ENCODE results near the gene NKAIN1.
"Not testable (repeated sequence)": the region's sequence is repeated elsewhere in the genome, so short reads cannot be mapped to it uniquely, and the experiment has no call there.

NKAIN1 gene

DNA sequence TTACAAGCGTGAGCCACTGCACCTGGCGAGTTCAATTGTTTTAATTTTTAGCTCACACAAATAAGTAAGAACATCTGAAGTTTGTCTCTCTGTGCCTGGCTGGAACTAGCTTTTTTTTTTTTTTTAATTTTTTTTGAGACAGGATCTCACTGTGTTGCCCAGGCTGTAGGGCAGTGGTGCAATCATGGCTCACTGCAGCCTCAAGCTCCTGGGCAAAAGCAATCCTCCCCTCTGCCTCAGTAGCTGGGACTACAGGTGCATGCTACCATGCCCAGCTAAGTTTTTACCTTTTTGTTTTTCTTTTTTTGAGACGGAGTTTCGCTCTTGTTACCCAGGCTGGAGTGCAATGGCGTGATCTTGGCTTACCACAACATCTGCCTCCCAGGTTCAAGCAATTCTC, 7.9 kb downstream of the NKAIN1 start:
- no peak for DNase-seq

DNA sequence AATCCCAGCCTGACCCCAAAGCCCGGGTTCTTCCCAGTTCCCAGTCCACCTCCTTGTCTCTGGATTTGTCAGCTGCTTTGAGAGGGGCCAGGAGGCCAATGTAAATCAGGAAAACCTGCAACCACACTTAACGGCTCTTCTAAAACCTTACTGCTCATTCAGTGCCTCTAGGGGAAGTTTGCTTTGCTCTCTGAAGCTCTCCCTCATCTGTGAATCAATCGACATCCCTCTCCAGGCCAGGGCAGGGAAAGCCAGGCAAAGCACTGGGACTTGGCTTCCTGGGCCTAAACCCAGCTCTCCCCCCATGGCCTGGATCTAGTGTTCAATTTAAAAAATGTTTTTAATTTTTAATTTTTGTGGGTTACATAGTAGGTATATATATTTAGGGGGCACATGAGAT, 9.3 kb downstream of the NKAIN1 start:
- DNase-seq, result no peak

GRCh38 chr1:31228986-31229385, 10.7 kb downstream of the NKAIN1 start:
- DNase-seq, result no peak

DNA sequence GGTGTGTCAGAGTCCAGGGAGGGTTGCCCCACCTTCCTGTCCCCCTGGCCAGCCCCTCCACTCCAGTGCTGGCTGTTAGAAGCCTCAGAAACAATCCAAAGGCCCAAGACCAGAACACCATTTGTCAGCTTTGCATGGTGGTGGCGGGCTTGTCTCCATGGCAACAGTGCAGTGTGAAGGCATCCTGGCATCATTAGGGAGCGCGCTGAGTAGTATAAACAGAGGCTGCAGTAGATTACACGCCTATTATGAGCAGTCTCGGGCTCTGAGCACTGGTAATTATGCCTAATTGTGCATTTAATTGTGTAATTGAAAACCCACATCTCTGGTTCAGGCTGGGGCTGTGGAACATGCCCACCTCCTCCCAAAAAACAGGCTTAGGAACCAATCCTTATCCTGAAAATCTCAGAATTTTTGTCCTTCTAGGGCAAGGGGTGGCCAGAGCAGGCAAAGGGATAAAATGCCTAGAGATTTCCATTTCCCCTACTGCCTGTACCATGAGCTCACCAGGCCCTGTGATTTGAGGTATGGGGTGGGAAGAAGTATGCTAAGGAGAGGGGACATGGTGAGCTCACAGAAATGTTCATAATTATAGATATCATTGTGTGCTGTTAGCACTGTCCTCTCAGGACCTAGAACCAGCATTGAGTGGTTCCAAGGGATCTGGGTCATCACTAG, 11.7 kb downstream of the NKAIN1 start:
- peak; percentile 49 for DNase-seq

GRCh38 chr1:31224068-31224467, 15.6 kb downstream of the NKAIN1 start:
- no peak for DNase-seq

DNA sequence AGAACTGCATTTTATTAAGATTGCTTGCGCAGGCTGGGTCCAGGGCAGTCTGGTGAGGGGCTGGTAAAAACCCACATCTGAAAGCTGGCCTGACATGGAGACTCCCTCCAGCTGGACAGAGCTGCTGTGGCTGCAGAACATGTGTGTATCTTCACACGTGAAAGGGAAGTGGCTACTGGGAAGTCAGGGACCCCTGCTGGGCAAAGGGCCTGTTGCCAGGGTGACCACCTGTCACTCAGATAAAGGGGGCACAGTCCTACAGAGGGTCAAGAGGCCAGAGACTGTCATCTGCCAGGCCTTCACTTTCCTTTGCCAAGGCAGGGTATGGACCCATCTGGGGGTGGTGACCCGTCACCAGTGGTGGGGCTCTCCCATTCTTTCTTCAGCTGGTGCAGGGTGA, 17.5 kb downstream of the NKAIN1 start:
- no peak for DNase-seq

GRCh38 chr1:31221072-31221471, 18.6 kb downstream of the NKAIN1 start:
- no peak for DNase-seq

DNA sequence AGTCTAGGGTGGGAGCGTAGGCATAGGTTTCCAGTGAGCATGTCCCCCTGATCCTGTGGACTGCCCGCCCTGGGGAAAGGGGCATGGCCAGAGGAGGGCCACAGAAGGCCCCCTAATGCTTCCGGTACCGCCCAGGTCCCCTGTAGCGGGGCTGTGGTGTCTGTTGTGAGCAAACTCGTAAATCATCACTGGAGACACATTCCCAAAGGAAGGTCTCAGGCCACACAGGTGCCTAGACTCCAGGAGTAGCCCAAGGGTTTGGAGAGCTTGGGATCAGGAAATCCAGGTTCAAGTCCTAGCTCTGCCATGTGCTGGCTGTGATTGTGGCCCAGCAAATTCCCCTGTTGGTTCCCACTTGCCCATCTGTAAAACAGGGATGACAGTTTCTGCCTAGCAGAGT, 20.2 kb downstream of the NKAIN1 start:
- no peak for DNase-seq

DNA sequence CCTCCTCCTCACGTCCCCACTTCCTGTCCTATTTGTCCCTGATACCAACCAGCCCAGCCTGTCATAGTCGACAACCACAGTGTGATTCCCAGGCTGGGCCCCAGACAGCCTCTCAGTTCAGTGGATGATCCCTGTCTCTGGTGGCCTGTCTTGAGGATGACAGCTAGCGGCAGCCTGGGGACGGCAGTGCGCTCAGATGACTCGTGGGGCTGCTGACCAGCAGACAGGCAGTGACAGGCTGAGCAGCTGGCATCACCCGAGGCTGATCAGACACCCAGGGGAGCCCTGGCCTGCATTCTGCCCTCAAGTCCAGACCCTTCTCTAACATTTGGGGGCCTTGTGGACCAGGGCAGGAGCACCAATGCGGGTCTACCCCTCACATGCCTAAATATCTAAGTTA, 21.0 kb downstream of the NKAIN1 start:
- DNase-seq, result no peak

DNA sequence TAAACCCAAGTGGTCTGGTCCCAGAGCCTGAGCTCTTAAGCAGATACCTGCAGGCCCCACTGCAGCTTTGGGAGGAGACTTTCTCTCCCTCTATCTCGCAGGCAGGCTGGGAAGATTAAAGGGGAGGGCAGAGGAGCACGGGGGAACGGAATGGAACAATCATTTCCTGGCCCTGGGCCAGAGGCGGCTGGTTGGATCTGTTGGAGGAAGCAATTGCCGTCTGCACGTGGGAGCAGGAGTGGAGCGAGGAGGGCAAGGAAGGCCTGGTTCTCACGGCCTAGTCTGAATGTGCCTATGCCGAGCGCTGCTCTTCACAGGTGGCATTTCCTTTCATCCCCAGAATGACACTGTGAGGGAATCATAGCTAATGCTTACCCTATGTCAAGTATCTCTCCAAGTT, 23.7 kb downstream of the NKAIN1 start:
- peak; percentile 73 for DNase-seq

GRCh38 chr1:31215065-31215570, 24.6 kb downstream of the NKAIN1 start:
- no peak for DNase-seq

- no peak for DNase-seq
Observed at GRCh38 chr1:31214316-31215064, 25.2 kb downstream of the NKAIN1 start.

- no peak for DNase-seq
Observed at GRCh38 chr1:31208361-31208945, 31.2 kb downstream of the NKAIN1 start.

DNA sequence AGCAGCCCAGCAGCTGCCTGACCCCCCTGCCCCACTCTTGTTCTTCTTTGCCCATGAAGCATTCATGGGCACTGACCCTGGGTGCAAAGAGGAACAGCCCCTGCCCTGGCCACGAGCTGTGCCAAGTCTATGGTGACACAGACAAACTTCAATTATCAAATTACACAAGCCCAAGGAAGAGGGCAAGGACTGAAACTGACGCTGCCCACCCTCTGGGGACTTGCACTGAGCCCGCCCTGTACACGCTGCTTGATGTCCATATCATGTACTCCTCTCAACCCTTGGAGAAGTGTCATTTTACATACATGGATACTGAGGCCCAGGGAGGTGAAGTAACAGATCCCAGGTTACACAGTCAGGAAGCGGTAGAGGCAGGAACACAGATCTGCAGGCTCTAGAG, 32.1 kb downstream of the NKAIN1 start:
- DNase-seq, result no peak

DNA sequence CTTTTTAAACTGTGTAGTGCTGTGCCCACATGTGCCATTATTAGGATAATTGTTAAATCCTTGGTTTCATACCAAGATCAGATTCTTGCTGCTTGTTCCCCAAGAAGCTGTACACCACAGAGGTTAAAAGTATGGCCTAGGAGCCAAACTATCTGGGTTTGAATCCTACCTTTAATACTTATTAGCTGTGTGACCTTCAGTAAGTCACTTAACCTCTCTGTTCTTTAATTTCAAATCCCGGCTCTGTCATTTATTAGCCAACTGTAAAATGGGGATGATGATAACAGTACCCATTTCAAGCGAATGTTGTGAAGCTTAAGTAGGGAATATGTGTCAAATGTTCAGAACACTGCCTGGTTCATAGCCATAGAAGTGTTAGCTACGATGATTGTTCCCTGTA, 32.6 kb downstream of the NKAIN1 start:
- no peak for DNase-seq

GRCh38 chr1:31203215-31203614, 36.5 kb downstream of the NKAIN1 start:
- DNase-seq, result no peak

- DNase-seq, result no peak
Observed at GRCh38 chr1:31201931-31202360, 37.7 kb downstream of the NKAIN1 start.

DNA sequence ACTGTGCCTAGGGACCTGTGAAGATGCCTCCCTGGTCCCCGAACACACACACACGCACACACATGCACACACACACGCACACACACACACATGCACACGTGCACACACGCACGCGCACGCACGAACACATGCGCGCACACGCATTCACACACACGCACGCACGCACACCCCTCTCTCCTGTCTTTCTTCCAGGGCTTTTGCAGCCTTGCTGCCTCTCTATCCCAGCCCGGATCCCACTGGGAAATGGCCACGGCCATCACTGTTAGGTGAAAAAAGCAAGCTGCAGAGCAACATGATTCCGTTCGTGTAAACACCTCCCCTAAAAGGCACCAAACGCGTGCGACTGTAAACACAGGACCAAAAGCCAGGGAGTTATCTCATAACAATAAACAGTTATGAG, 39.7 kb downstream of the NKAIN1 start:
- no peak for DNase-seq

- no peak for DNase-seq
Observed at GRCh38 chr1:31199236-31199790, 40.4 kb downstream of the NKAIN1 start.

DNA sequence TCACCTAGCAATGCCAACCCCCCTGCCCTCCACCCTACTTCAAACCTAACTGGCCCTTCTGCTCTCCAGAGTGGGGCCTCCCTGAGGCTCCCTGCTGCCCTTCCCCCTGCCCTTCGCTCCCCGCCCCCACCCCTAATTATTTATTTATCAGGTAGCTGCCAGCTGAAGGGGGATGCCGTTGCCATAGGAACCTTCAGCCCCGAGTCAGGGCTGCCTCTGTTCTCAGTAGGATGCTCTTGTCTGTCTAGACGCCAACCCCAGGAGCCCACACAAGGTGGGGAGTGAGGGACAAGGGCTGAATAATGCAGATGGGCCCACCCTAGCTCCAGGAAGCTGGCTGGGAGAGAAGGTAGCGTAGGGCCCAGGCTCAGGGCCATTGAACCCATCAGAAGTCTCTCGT, 41.1 kb downstream of the NKAIN1 start:
- DNase-seq, result no peak

GRCh38 chr1:31198150-31198549, 41.5 kb downstream of the NKAIN1 start:
- DNase-seq, result no peak

DNA sequence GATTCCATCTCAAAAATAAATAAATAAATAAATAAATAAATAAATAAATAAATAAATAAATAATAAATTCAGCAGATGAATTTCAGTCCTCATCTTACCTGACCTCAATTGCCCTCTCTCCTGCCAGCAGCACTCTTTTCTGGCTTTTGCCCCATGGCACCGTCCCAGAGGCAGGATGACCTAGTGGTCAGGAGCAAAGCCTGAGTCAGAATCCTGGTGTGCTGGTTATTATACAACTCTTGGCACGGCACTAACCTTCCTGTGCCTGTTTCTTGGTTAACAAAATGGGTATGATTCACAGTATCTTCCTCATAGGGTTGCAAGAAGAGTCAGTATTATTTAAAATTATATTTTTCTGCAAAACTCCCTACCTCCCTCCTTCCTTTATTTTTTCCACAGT, 43.0 kb downstream of the NKAIN1 start:
- no peak for DNase-seq

DNA sequence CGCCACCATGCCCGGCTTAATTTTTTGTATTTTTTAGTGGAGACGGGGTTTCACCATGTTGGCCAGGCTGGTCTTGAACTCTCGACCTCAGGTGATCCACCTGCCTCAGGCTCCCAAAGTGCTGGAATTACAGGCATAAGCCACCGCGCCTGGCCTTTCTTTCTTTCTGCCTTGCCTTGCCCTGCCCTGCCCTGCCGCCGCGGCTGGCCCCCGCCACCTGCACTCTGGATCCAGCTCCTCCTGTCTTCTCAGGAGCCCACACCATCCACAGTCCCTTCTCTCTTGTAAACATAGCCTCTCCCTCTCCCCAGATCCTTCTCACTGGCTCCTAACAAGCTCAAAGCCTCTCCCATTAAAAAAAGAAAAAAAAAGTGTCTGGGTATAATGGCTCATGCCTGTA, 44.4 kb downstream of the NKAIN1 start:
- not testable (repeated sequence) for DNase-seq

- DNase-seq, result no peak
Observed at GRCh38 chr1:31193729-31194128, 46.0 kb downstream of the NKAIN1 start.
